HCT116 (cell line): ENCODE measurements around the gene MUC4. TPM values are rescaled to one million over a fixed set of nuclear protein-coding genes. Genes with fewer than 3 reads are reported as not detected.

Source experiments
- CBX3 ChIP-seq: IDR thresholded peaks from 2 replicates; pipeline ENCODE4 v1.6.1; 2012; ENCODE audit warnings: low read depth
- CEBPB ChIP-seq: IDR thresholded peaks from 2 replicates; pipeline ENCODE4 v1.6.1; 2012; ENCODE audit warnings: low read depth
- EGR1 ChIP-seq: IDR thresholded peaks from 2 replicates; pipeline ENCODE4 v1.6.1; 2012; ENCODE audit warnings: low read depth
- EZH2 ChIP-seq: fragments of 200-600 bp; sonication (generic); IDR thresholded peaks from 2 replicates; pipeline ENCODE4 v1.6.1; 2017; ENCODE audit warnings: antibody characterized with exemption, mixed run types
- POLR2A ChIP-seq: IDR thresholded peaks from 2 replicates; pipeline ENCODE4 v1.7.0; 2011; ENCODE audit warnings: borderline replicate concordance; ENCODE audit not compliant: insufficient read depth, insufficient read length; ENCODE audit errors: extremely low read depth
- REST ChIP-seq: IDR thresholded peaks from 2 replicates; pipeline ENCODE4 v1.6.1; 2012; ENCODE audit warnings: low read depth
- TCF7L2 ChIP-seq: IDR thresholded peaks from 2 replicates; pipeline ENCODE4 v1.7.0; 2011; ENCODE audit warnings: borderline replicate concordance, inconsistent platforms; ENCODE audit not compliant: insufficient read depth, insufficient read length; ENCODE audit errors: extremely low read depth
- YY1 ChIP-seq: IDR thresholded peaks from 2 replicates; pipeline ENCODE4 v1.6.1; 2011; ENCODE audit warnings: low read length, low read depth, moderate library complexity, mild to moderate bottlenecking; ENCODE audit not compliant: insufficient replicate concordance; ENCODE audit errors: extremely low read depth
- ZBTB33 ChIP-seq: IDR thresholded peaks from 2 replicates; pipeline ENCODE4 v1.6.1; 2011; ENCODE audit warnings: mild to moderate bottlenecking, low read length, moderate library complexity; ENCODE audit not compliant: insufficient replicate concordance; ENCODE audit errors: extremely low read depth
- ZFX ChIP-seq: fragments of 450-650 bp; IDR thresholded peaks from 2 replicates; pipeline ENCODE4 v1.6.1; 2017
- ZNF274 ChIP-seq: fragments of 200-500 bp; sonication (Bioruptor generic); IDR thresholded peaks from 2 replicates; pipeline ENCODE4 v1.6.1; 2014; ENCODE audit warnings: mild to moderate bottlenecking, low read depth, low read length, inconsistent platforms
- total RNA-seq: library from RNA; stranded (reverse); gene quantifications from one replicate; pipeline ENCODE4 v1.2.1, GENCODE V29; 2021; ENCODE audit not compliant: unreplicated experiment

MUC4 gene
- total RNA-seq, 1 experiment from 2014 or later: 0.64 TPM

DNA sequence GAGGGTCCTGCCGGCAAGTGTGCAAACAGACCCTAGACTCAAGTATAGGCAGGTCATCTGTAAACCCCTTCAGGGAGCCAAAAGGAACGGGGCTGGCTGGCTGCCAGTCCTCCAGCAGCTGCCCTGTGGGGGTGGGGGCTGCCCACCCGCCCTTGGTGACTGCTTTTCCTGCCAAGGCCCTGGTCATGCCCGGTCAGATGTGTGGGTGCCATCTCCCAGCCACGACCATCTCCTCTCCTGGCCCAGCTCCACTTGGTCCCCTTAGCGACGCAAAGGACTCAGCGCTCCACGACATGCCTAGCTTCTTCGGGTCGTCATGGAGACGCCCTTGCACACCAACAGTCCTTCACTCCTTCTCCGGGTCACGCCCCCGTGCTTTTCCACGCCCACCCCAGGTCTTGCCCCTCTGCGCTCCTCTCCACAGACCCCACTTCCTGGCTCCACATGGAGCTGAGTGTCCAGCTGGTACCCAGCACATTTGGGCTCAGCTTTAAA is 2.4 kb downstream of the MUC4 start (continued):
- no peak for TF ChIP-seq REST
- TF ChIP-seq EZH2: no peak
- no peak for TF ChIP-seq ZNF274
- no peak for TF ChIP-seq EGR1
- no peak for TF ChIP-seq ZBTB33
- TF ChIP-seq YY1: no peak
- TF ChIP-seq TCF7L2: no peak
- no peak for TF ChIP-seq CBX3
- TF ChIP-seq POLR2A: no peak
- no peak for TF ChIP-seq CEBPB
- no peak for TF ChIP-seq ZFX
